Heart left ventricle (tissue), 16 donors: ENCODE results near the gene LPAR3. TPM values are rescaled to one million over a fixed set of nuclear protein-coding genes. Genes with fewer than 3 reads are reported as not detected.

Experiments
- ATAC-seq, 4 donors: fragments of 200-7000 bp; cut with Tn5 transposase; one replicate each; pipeline ENCODE4 v1.9.1; 2020 to 2022; ENCODE audit warnings: moderate library complexity in 4 of 4, mild to moderate bottlenecking in 3 of 4, moderate number of reproducible peaks in 1 of 4
- DNase-seq, 5 donors: peaks; one replicate each; pipeline ENCODE4 v3.0.0-alpha.2; 2020
- H3K27ac ChIP-seq, 12 donors: fragments of 200-600 bp; sonication (generic) in 4 of 12; one replicate each; pipeline versions ENCODE4 v1.5.0 to v1.8.0; 2016 to 2022; ENCODE audit warnings: mild to moderate bottlenecking in 2 of 12
- H3K27me3 ChIP-seq, 9 donors: fragments of 200-600 bp; sonication (generic) in 2 of 9; one replicate each; pipeline versions ENCODE4 v1.5.1 to v1.8.0; 2016 to 2022; ENCODE audit warnings: mild to moderate bottlenecking in 3 of 9
- H3K36me3 ChIP-seq, 9 donors: fragments of 200-600 bp; sonication (generic) in 2 of 9; one replicate each; pipeline versions ENCODE4 v1.5.0 to v1.8.0; 2018 to 2022; ENCODE audit warnings: mild to moderate bottlenecking in 2 of 9
- H3K4me1 ChIP-seq, 12 donors: fragments of 200-600 bp; sonication (generic) in 4 of 12; one replicate each; pipeline versions ENCODE4 v1.5.0 to v1.8.0; 2016 to 2022; ENCODE audit warnings: mild to moderate bottlenecking in 3 of 12
- H3K4me3 ChIP-seq, 12 donors: fragments of 200-600 bp; sonication (generic) in 4 of 12; one replicate each; pipeline versions ENCODE4 v1.5.0 to v1.8.0; 2017 to 2022; ENCODE audit warnings: mild to moderate bottlenecking in 9 of 12, moderate library complexity in 4 of 12
- H3K9me3 ChIP-seq, 12 donors: fragments of 200-600 bp; sonication (generic) in 4 of 12; one replicate each; pipeline versions ENCODE4 v1.5.0 to v1.8.0; 2016 to 2022; ENCODE audit warnings: mild to moderate bottlenecking in 1 of 12
- CTCF ChIP-seq, 12 donors: fragments of 200-600 bp; sonication (generic) in 4 of 12; IDR thresholded peaks; one replicate each; pipeline versions ENCODE4 v1.5.0 to v1.8.0; 2018 to 2022; ENCODE audit warnings: antibody characterized with exemption in 12 of 12, mild to moderate bottlenecking in 5 of 12
- POLR2A ChIP-seq, 2 donors: fragments of 450-650 bp; IDR thresholded peaks; one replicate each; pipeline ENCODE4 v1.6.1; 2017; ENCODE audit warnings: antibody characterized with exemption in 2 of 2, mild to moderate bottlenecking in 2 of 2, moderate library complexity in 2 of 2
- WGBS, 4 donors: extraction: QIAGEN DNeasy Blood & Tissue Kit in 2 of 4; methylation state at CpG; one replicate each; pipeline versions ENCODE4 v1.1.5 to v1.1.7; 2013 to 2018; 5-methylcytosine and 5-hydroxymethylcytosine counted together
- intact Hi-C, 10 donors: fragments of 100-400 bp; cut with DNase I; formaldehyde crosslinking; loops; one replicate each; pipeline versions ENCODE4 v1.11.1 to v1.14.2; 2022
- polyA plus RNA-seq, 2 donors: library from polyadenylated mRNA; stranded (reverse); fragments of 200-250 nt; gene quantifications; one replicate each; pipeline ENCODE4 v1.2.3, GENCODE V29; 2013
- total RNA-seq, 9 donors: library from RNA; depleted of rRNA in 2 of 9; stranded (reverse); fragments of >200 nt in 2 of 9; fragmentation: NEBNext Ultra II Directional in 3 of 9; extraction: Animal tissue kit (Norgen Biotek cat#: 25700) in 3 of 9; gene quantifications; one replicate each; pipeline versions ENCODE4 v1.1.0 to v1.2.4, GENCODE V29; 2016 to 2023
- donor health status: ischemic (EF 13 %, LVEDD 7.1; RV severe dilation, severe dysfunction).
- donor health status: healthy with polysubstance abuse.
- donor health status: DM: no; HTN: yes; CAD: no.
- donor health status: DM: no; HTN: no; CAD: no.
- donor health status: ischemic (EF 25% LVEDD 6.9; RV normal size, moderate dysfunction).
- donor health status: ischemic (EF 25% LVEDD 5.7; RV mildly dilated, moderate dysfunction).
- donor health status: healthy.
- donor health status: DM: yes; HTN: yes; CAD: no.
- donor health status: ischemic (EF 35%, LVEDD 5.7; RV mildly dilated, moderate dysfunction).
- donor health status: nonischemic (EF 11% LVEDD 7.7; RV severe dilation, severe dysfunction).
- donor health status: DM: yes; HTN: yes; CAD: no.
- donor health status: PGD.
- donor health status: ischemic (EF 29% LVEDD 5.4; RV normal size, mild dysfunction).
- donor health status: nonischemic (EF 23%, LVEDD 6.1; RV moderate dilation, normal function).

LPAR3 gene
- total and polyA plus RNA-seq, 11 donors, result 5.9 to 25.0 (median 11.5) TPM

GRCh38 chr1:84762664-84763063 is 130.3 kb downstream of the LPAR3 start:
- intact Hi-C loops, result loop anchor here in 5 of 10 donors (5.0 to 10.0 kb wide), 3 partner anchors 618 to 828 kb away; partner anchors contain the start of gene PRKACB (in 4 of the 5)
- H3K27ac ChIP-seq, result no peak overlapping the region
- no peaks in the 10 kb centered on the region for H3K36me3 ChIP-seq
- H3K9me3 ChIP-seq, result no peaks in the 10 kb centered on the region
- H3K27me3 ChIP-seq, result peaks cover 0 to 7% (median 0%) of the 10 kb centered on the region in 9 donors
- no peak for TF ChIP-seq POLR2A (IDR thresholded peaks at IDR 0.05)
- TF ChIP-seq CTCF (IDR thresholded peaks at IDR 0.05), result no peak
- ATAC-seq, result peak in 2 of 4 donors; percentile 29 to 34
- 37 to 65% (median 46%) methylated on average over 5 of the region's 5 CpGs for WGBS, 4 donors
- peaks cover 0 to 18% (median 4%) of the 10 kb centered on the region in 12 donors for H3K4me1 ChIP-seq
- H3K4me3 ChIP-seq, result no peak overlapping the region
- DNase-seq, result no peak

Other genes starting within 250 kb of the LPAR3 start
- gene SSX2IP, start 202.7 kb downstream of the LPAR3 start, total RNA-seq, result 10 to 100 TPM in 6 of 9 donors, 1 to 10 TPM in 3; 4.5 to 18.5 (median 13.7) TPM
- 10 to 100 TPM in 1 of 2 donors, 1 to 10 TPM in 1; 2.6 to 15.6 TPM for gene SSX2IP, start 202.7 kb downstream of the LPAR3 start, polyA plus RNA-seq
- gene MCOLN2, start 103.9 kb upstream of the LPAR3 start, total RNA-seq, result 1 to 10 TPM in 2 of 9 donors, under 1 TPM in 1, not detected in 6; 0.12 to 2.9 (median 1.1) TPM
- gene MCOLN2, start 103.9 kb upstream of the LPAR3 start, polyA plus RNA-seq, result not detected
- gene MCOLN3, start 155.3 kb upstream of the LPAR3 start, total RNA-seq, result 1 to 10 TPM in 1 of 9 donors, under 1 TPM in 6, not detected in 2; 0.16 to 1.4 (median 0.35) TPM
- gene MCOLN3, start 155.3 kb upstream of the LPAR3 start, polyA plus RNA-seq, result 1 to 10 TPM in 1 of 2 donors, under 1 TPM in 1; 0.07 to 1.1 TPM